ENCODE results near the gene NRSN2.

GRCh38 chr20:325889-326644 lies 20.8 kb upstream of the NRSN2 start:
- no peak for TF ChIP-seq CTCF (IDR thresholded peaks at IDR 0.05)
- no peak for TF ChIP-seq EZH2 (IDR thresholded peaks at IDR 0.05; ENCODE audit: borderline replicate concordance, insufficient read depth, low read depth, low read length, poor library complexity, severe bottlenecking)
